Activated CD4-positive, alpha-beta T cell treated with anti-CD3 and anti-CD28 coated beads for 36 hours (primary cell): ENCODE results near the gene SAMM50. TPM values are rescaled to one million over a fixed set of nuclear protein-coding genes. Genes with fewer than 3 reads are reported as not detected.

Source experiments
- ATAC-seq: fragments of 200-7000 bp; cut with Tn5 transposase; one replicate; pipeline ENCODE4 v1.10.0; 2021; ENCODE audit warnings: mild to moderate bottlenecking, moderate library complexity
- CTCF ChIA-PET: fragments of 350-600 bp; sonication (Branson Sonifier 250); formaldehyde crosslinking; loops from one replicate; lab custom pipeline; 2021; ENCODE audit warnings: antibody characterized with exemption; lab: Charles Lee
- POLR2A ChIA-PET: fragments of 350-600 bp; sonication (Branson Sonifier 250); formaldehyde crosslinking; loops from one replicate; lab custom pipeline; 2021; ENCODE audit warnings: antibody characterized with exemption, inconsistent platforms; lab: Charles Lee
- DNase-seq: peaks from one replicate; pipeline ENCODE4 v3.0.0-alpha.2; 2020
- H3K27ac Mint-ChIP-seq: one replicate; pipeline ENCODE4 v1.8.0; 2021; ENCODE audit warnings: mixed read lengths
- H3K27me3 Mint-ChIP-seq: one replicate; pipeline ENCODE4 v1.8.0; 2021; ENCODE audit warnings: mixed read lengths
- H3K36me3 Mint-ChIP-seq: one replicate; pipeline ENCODE4 v1.8.0; 2021; ENCODE audit warnings: low read depth, mixed read lengths
- H3K4me1 Mint-ChIP-seq: one replicate; pipeline ENCODE4 v1.8.0; 2021; ENCODE audit warnings: mixed read lengths
- H3K4me3 Mint-ChIP-seq: one replicate; pipeline ENCODE4 v1.8.0; 2021; ENCODE audit warnings: mild to moderate bottlenecking, moderate library complexity, mixed read lengths
- H3K9me3 Mint-ChIP-seq: one replicate; pipeline ENCODE4 v1.8.0; 2021; ENCODE audit warnings: low read depth, mixed read lengths
- intact Hi-C, 2 experiments: fragments of 100-400 bp; cut with DNase I in 1 of 2; cut with micrococcal nuclease in 1 of 2; formaldehyde crosslinking; loops; one replicate each; pipeline versions ENCODE4 v1.14.2 to v1.15.1; 2022 to 2024; cut with DNase I, micrococcal nuclease
- total RNA-seq, 2 experiments: library from RNA; stranded (reverse); gene quantifications; one replicate each; pipeline ENCODE4 v1.2.3, GENCODE V29; 2021

The SAMM50 gene
- total RNA-seq, 2 experiments from 2014 or later: 35.2 to 43.8 TPM

GRCh38 chr22:43980996-43981395 lies 25.8 kb downstream of the SAMM50 start:
- Mint-ChIP-seq H3K27me3 (no peaks in the 10 kb centered on the region), H3K4me3 (no peak overlapping the region), H3K9me3 (no peaks in the 10 kb centered on the region), H3K27ac (no peak overlapping the region), H3K4me1 (no peaks in the 10 kb centered on the region), H3K36me3 (peaks cover 45% of the 10 kb centered on the region)
- ChIA-PET CTCF (interaction anchor here (0.6 kb wide), 1 partner anchor 12 kb away, joined by 3 read pairs; no protein-coding TSS in a partner anchor), POLR2A (interaction anchor here (0.7 kb wide), 1 partner anchor 568 kb away, joined by 3 read pairs; no protein-coding TSS in a partner anchor)
- ATAC-seq (no peak), DNase-seq (no peak)
- intact Hi-C loops: no loop called here

- ChIA-PET POLR2A (no interaction called here), CTCF (interaction anchor here (1.5 kb wide), 1 partner anchor 10 kb away, joined by 6 read pairs; no protein-coding TSS in a partner anchor)
- Mint-ChIP-seq H3K27ac (no peak overlapping the region), H3K9me3 (no peaks in the 10 kb centered on the region), H3K4me1 (no peaks in the 10 kb centered on the region), H3K27me3 (no peaks in the 10 kb centered on the region), H3K4me3 (no peak overlapping the region), H3K36me3 (peaks cover 52% of the 10 kb centered on the region)
- ATAC-seq (no peak), DNase-seq (no peak)
- intact Hi-C loops: no loop called here
These were observed 28.6 kb downstream of the SAMM50 start for GRCh38 chr22:43983808-43984207.

DNA sequence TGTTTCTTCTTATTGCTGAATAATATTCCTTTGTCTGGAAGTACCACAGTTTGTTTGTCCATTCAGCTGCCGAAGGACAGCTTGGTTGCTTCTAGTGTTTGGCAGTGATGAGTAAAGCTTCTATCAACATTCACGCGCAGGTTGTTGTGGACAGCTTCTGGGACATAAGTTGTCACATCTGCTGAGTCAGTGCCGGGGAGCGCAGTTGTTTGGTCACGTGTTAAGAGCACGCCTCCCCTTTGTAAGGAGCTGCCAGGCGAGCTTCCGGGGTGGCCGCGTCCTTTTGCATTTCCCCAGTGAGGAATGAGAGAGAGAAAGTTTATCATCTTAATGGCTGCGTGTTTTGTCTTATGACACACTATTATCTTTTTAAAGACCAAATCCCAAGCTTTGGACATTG lies 30.3 kb downstream of the SAMM50 start:
- ChIA-PET CTCF (interaction anchor here (0.6 to 0.7 kb wide), 2 partner anchors 8 to 640 kb away, joined by 3 to 4 read pairs; no protein-coding TSS in a partner anchor), POLR2A (interaction anchor here (0.6 kb wide), 1 partner anchor 282 kb away, joined by 3 read pairs; no protein-coding TSS in a partner anchor)
- Mint-ChIP-seq H3K27me3 (no peaks in the 10 kb centered on the region), H3K36me3 (peaks cover 46% of the 10 kb centered on the region), H3K4me1 (no peaks in the 10 kb centered on the region), H3K4me3 (no peak overlapping the region), H3K27ac (no peak overlapping the region), H3K9me3 (no peaks in the 10 kb centered on the region)
- ATAC-seq (no peak), DNase-seq (no peak)
- intact Hi-C loops: no loop called here

DNA sequence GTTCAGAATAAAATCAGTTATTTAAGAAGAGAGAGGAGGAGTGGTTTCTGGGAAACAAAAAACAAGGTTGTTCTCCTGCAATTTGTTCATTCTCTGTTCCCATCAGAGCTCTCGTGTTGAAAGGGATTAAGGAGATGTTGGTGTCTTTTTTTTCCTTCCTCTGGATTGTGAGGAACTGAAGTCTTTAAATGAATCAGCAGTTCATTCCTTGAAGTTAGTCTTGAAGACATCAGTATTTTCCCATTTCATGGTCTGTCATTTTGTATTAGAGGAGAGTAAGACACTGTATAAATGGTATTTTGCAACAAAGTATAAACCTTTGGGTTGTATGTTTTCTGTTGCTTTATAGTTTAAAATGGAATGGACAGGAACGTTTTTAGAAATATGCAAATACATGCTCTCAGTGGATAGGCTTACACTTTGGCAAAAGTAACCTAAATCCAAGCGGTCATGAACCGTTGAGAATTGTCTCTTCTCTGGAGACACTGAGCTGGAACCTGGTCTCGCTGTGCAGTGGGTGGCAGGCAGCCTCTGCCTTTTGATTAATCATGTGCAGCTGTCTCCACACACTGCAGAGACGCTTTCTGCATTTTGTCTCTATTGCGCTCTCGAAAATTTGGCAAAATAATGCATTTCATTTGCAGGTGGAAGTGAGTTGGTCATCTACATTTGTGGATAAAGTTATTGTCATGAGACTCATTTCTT lies 33.0 kb downstream of the SAMM50 start:
- POLR2A ChIA-PET: no interaction called here
- CTCF ChIA-PET: interaction anchor here (0.6 to 1.4 kb wide), 2 partner anchors 90 to 97 kb away, joined by 3 to 5 read pairs; no protein-coding TSS in a partner anchor

DNA sequence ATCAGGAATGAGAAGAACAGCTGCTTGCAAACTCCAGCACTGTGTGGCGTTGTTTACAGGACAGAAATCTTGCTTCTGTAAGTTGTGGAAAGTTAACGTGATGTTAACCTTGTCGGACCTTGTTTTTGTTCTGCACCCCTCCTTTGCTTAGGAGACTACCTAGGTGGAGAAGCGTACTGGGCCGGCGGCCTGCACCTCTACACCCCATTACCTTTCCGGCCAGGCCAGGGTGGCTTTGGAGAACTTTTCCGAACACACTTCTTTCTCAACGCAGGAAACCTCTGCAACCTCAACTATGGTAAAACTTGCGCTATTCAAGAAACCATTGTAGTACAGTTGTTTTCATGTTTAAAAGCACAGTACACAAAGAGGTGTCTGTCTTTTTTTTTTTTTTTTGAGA lies 33.7 kb downstream of the SAMM50 start:
- ChIA-PET POLR2A (no interaction called here), CTCF (interaction anchor here (0.7 kb wide), 1 partner anchor 802 kb away, joined by 3 read pairs; the partner anchor contains the start of gene TTLL12)
- Mint-ChIP-seq H3K4me1 (peaks cover 3% of the 10 kb centered on the region), H3K27me3 (no peaks in the 10 kb centered on the region), H3K27ac (no peak overlapping the region), H3K9me3 (no peaks in the 10 kb centered on the region), H3K36me3 (peaks cover 50% of the 10 kb centered on the region), H3K4me3 (no peak overlapping the region)
- ATAC-seq (no peak), DNase-seq (no peak)
- intact Hi-C loops: no loop called here

More for the DNA sequence above, 33.0 kb downstream of the SAMM50 start:
- Mint-ChIP-seq H3K27ac (no peak overlapping the region), H3K9me3 (no peaks in the 10 kb centered on the region), H3K4me3 (no peak overlapping the region), H3K4me1 (peaks cover under 1% of the 10 kb centered on the region), H3K36me3 (peaks cover 46% of the 10 kb centered on the region), H3K27me3 (no peaks in the 10 kb centered on the region)
- ATAC-seq (no peak), DNase-seq (no peak)
- intact Hi-C loops: no loop called here

- Mint-ChIP-seq H3K27ac (no peak overlapping the region), H3K27me3 (no peaks in the 10 kb centered on the region), H3K36me3 (peaks cover 48% of the 10 kb centered on the region), H3K4me3 (no peak overlapping the region), H3K4me1 (peaks cover 10% of the 10 kb centered on the region), H3K9me3 (no peaks in the 10 kb centered on the region)
- ATAC-seq: no peak
- POLR2A ChIA-PET: no interaction called here
- intact Hi-C loops: loop anchor here (5.0 to 10.0 kb wide), 3 partner anchors 97 to 577 kb away; partner anchors contain the start of gene PARVG (in 1 of the 2)
- CTCF ChIA-PET: interaction anchor here (1.0 kb wide), 1 partner anchor 696 kb away, joined by 3 read pairs; no protein-coding TSS in a partner anchor
- no peak for DNase-seq
These were observed 34.8 kb downstream of the SAMM50 start for GRCh38 chr22:43990044-43990443.

GRCh38 chr22:43991316-43992020 lies 36.2 kb downstream of the SAMM50 start:
- POLR2A ChIA-PET: no interaction called here
- H3K4me3 Mint-ChIP-seq: no peak overlapping the region
- no peaks in the 10 kb centered on the region for H3K27me3 Mint-ChIP-seq
- CTCF ChIA-PET: interaction anchor here (0.8 to 3.4 kb wide), 3 partner anchors 18 to 694 kb away, joined by 3 to 32 read pairs (median 4); no protein-coding TSS in a partner anchor
- H3K9me3 Mint-ChIP-seq: no peaks in the 10 kb centered on the region
- DNase-seq (no peak), ATAC-seq (no peak)
- H3K4me1 Mint-ChIP-seq: peaks cover 23% of the 10 kb centered on the region
- H3K36me3 Mint-ChIP-seq: peaks cover 46% of the 10 kb centered on the region
- intact Hi-C loops: loop anchor here (5.0 to 10.0 kb wide), 3 partner anchors 96 to 576 kb away; partner anchors contain the start of gene PARVG (in 1 of the 2)
- H3K27ac Mint-ChIP-seq: no peak overlapping the region

- POLR2A ChIA-PET: no interaction called here
- CTCF ChIA-PET: interaction anchor here (1.4 to 4.6 kb wide), 5 partner anchors 17 to 634 kb away, joined by 4 to 56 read pairs (median 8); partner anchors contain the start of gene PARVB
- H3K4me3 Mint-ChIP-seq: no peak overlapping the region
- DNase-seq (no peak), ATAC-seq (no peak)
- intact Hi-C loops: loop anchor here (5.0 to 10.0 kb wide), 3 partner anchors 95 to 575 kb away; partner anchors contain the start of gene PARVG (in 1 of the 2)
- H3K27me3 Mint-ChIP-seq: no peaks in the 10 kb centered on the region
- H3K4me1 Mint-ChIP-seq: peaks cover 28% of the 10 kb centered on the region
- no peaks in the 10 kb centered on the region for H3K9me3 Mint-ChIP-seq
- H3K36me3 Mint-ChIP-seq: peaks cover 44% of the 10 kb centered on the region
- H3K27ac Mint-ChIP-seq: no peak overlapping the region
These were observed 37.1 kb downstream of the SAMM50 start for GRCh38 chr22:43992331-43992821.

- H3K4me1 Mint-ChIP-seq: peaks cover 29% of the 10 kb centered on the region
- no peak overlapping the region for H3K4me3 Mint-ChIP-seq
- intact Hi-C loops: loop anchor here (1.0 to 10.0 kb wide), 7 partner anchors 92 to 633 kb away; partner anchors contain the start of gene PARVG (in 1 of the 2)
- H3K27me3 Mint-ChIP-seq: no peaks in the 10 kb centered on the region
- ATAC-seq (peak; percentile 74), DNase-seq (peak; percentile 74)
- ChIA-PET CTCF (interaction anchor here (0.6 to 4.6 kb wide), 25 partner anchors 8 to 805 kb away, joined by 3 to 56 read pairs (median 3); partner anchors contain the start of gene PARVB), POLR2A (interaction anchor here (0.6 to 0.8 kb wide), 2 partner anchors 34 to 93 kb away, joined by 3 read pairs; no protein-coding TSS in a partner anchor)
- no peak overlapping the region for H3K27ac Mint-ChIP-seq
- H3K9me3 Mint-ChIP-seq: no peaks in the 10 kb centered on the region
- peaks cover 45% of the 10 kb centered on the region for H3K36me3 Mint-ChIP-seq
These were observed 38.0 kb downstream of the SAMM50 start for GRCh38 chr22:43993072-43993760.

DNA sequence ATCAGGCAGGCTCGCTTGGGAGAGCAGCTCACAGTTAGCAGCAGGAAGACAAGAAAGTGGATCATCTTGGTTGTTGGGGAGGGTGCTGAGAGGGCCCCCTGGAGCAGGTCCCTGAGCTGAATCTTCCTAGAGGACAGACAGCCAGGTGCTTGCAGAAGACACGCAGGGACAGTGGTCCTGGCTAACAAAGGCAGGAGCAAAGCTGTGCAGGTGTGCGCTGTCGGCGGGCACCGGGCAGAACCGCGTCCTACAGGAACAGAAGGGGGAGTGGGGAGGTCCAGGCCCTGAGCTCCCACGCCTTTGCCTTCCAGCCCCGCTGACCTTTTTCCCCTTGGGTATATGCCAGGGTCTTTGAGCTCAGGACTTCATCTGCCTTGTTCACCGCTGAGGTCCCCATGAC lies 38.8 kb downstream of the SAMM50 start:
- H3K4me3 Mint-ChIP-seq: no peak overlapping the region
- DNase-seq (no peak), ATAC-seq (no peak)
- peaks cover 45% of the 10 kb centered on the region for H3K36me3 Mint-ChIP-seq
- H3K27ac Mint-ChIP-seq: no peak overlapping the region
- POLR2A ChIA-PET: interaction anchor here (0.8 kb wide), 1 partner anchor 33 kb away, joined by 3 read pairs; no protein-coding TSS in a partner anchor
- H3K9me3 Mint-ChIP-seq: no peaks in the 10 kb centered on the region
- CTCF ChIA-PET: interaction anchor here (0.7 to 4.6 kb wide), 17 partner anchors 8 to 632 kb away, joined by 3 to 56 read pairs (median 3); partner anchors contain the start of gene PARVB
- intact Hi-C loops: loop anchor here (5.0 to 10.0 kb wide), 3 partner anchors 93 to 573 kb away; partner anchors contain the start of gene PARVG (in 1 of the 2)
- H3K27me3 Mint-ChIP-seq: no peaks in the 10 kb centered on the region
- H3K4me1 Mint-ChIP-seq: peaks cover 29% of the 10 kb centered on the region
